Erythroblast (primary cell): Measurements from ENCODE around the gene DEPP1.

ENCODE experiments used
- DNase-seq, 2 experiments: peaks; one replicate each; lab custom pipeline; 2025; lab: John Stamatoyannopoulos, UW
- GATA1 ChIP-seq: IDR thresholded peaks from 2 replicates; pipeline ENCODE4 v1.6.1; 2011; ENCODE audit warnings: low read depth, mild to moderate bottlenecking, control low read depth, low read length, moderate library complexity
- POLR2A ChIP-seq: IDR thresholded peaks from 2 replicates; pipeline ENCODE4 v1.6.1; 2011; ENCODE audit warnings: mild to moderate bottlenecking, low read length

The DEPP1 gene

DNA sequence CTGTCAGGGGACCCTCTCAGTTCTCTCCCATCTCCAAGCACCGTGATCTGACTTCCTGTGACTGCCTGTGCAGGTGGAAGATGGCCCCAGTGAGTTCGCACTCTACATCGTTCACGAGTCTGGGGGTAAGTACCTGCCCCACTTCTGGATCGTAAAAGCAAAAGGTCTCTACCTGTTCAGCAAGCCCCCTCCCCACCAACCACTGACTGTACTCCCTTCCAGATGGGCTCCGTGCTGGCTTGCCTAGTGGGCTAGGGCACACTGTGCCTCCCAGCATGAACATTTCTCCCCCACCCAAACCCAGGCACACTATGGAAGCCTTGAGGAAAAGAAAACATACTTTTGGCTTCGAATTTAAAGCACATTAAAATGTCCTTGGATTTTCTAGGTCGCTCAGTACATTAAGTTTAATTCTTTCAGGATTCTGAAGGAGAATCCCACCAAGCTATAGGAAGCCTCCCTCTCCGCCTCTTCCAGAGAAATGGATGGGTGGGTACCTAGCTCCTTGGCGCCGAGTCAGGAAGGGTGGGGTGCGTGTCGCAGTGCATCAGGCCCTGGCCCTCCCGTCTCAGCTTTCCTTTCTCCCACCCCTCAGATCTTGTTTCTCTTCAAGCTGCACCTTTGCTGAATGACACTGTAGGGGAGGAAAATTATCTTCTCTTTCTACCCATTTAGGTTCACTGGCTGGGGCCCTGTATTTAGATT is 11.1 kb upstream of the DEPP1 start:
- DNase-seq: no peak

DNA sequence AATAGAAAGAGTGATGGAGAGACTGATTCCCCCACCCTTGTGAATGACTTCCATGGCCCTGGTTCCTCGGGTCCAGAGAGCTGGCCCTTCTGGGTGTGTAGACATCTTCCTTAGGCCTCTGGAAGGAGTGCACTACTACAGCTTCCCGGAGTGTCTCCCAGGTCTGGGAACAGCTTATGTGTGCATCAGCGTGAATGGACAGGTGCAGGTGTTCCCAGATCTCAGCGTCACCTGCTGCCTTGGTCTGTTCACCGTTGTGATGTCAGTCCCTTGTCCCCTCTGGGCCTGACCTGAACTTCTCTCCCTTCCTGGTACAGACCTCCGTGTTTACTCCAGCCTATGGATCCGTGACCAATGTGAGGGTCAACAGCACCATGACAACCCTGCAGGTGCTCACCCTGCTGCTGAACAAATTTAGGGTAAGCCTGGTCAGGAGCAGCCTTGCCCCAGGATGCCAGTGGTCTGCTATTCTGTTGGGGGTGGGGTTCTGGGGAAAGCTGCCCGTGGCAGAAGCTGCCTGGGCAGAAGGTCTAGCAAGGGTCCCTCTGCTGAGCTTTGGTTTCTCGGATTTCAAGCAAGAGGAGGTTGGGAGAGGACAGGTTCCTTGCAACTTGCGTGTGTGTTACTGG is 10.5 kb upstream of the DEPP1 start:
- TF ChIP-seq POLR2A (no peak), GATA1 (no peak)
- no peak for DNase-seq

More for the DNA sequence above, 11.1 kb upstream of the DEPP1 start:
- TF ChIP-seq GATA1 (no peak), POLR2A (no peak)

DNA sequence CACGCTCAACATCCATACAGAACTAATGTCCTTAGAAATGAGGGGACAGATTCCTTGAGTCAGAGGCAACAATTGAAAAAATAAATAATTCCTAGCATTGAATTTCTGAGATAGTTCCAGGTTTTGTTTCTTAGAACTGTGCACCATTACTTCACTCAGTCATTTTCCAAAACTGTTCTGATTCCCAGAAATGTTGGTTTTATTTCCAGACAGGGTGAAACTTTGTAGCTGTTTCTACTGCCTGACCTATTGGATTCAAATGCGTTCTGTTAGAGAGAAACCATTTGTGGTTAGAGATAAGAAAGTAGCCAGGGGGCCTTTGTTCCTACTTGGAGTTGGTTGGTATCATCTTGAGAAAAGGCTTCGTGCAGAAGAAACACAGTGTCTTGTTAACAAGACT is 8.1 kb upstream of the DEPP1 start:
- TF ChIP-seq GATA1 (no peak), POLR2A (no peak)
- peak in 1 of 2 experiments; percentile 38 for DNase-seq

DNA sequence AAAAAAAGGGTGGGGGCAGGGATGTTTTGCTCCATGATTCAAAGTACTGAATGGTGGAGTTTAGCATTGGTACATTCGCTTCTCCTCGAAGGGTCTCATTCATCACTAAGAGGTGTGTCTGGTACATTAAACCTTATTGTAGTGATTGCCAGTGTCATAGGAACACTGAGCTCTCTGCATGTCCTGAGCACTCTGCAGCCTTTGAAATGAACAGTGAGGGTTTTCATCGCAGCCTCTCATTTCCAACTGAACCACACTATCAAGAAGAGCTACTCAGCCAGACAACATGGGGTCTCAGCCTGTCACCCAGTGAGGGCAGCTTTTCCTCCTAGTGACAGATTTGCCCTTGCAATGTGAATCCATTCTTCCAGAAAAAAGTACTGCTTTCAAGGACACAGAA is 7.6 kb upstream of the DEPP1 start:
- DNase-seq: no peak
- no peak for TF ChIP-seq POLR2A
- no peak for TF ChIP-seq GATA1

DNA sequence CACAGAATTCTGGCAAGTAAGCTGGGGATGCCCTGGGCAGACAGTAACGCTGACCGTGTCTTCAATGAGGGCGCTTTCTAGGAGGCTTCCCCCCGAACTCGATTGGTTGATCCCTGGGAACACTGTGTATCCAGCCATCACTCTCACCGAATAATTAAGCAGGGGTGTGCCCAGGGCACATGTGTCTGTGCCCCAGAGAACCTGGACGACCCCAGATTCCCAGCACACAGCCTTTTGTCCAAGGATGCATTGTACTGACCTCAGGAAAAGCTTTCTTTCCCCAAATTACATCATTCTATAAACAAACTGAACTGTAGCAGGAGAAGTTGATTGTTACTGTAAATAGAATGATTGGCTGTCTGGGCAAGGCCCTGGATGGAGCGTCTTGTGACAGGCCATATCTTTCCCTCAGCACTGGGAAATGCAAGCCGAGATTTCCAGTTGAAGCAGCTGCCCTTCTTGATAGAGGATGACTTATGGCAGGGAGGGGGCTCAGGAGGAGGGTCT is 6.6 kb upstream of the DEPP1 start:
- TF ChIP-seq GATA1 (no peak), POLR2A (no peak)
- no peak for DNase-seq

DNA sequence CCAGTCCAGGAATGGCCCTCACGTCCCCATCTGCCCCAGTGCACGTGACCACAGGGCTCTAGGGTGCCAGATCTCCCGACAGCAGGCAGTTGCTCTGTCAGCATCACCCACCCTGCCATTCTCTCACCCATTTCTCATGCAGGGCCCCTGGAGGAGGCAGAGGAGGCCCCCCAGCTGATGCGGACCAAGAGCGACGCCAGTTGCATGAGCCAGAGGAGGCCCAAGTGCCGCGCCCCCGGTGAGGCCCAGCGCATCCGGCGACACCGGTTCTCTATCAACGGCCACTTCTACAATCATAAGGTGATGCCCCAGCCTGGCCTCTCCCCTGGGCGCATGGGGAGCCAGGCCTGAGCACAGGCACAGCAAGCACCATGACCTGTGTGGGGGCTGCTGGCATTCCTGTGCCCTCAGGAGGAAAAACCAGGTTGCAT is 6.1 kb upstream of the DEPP1 start:
- TF ChIP-seq POLR2A (no peak), GATA1 (no peak)
- DNase-seq: no peak

DNA sequence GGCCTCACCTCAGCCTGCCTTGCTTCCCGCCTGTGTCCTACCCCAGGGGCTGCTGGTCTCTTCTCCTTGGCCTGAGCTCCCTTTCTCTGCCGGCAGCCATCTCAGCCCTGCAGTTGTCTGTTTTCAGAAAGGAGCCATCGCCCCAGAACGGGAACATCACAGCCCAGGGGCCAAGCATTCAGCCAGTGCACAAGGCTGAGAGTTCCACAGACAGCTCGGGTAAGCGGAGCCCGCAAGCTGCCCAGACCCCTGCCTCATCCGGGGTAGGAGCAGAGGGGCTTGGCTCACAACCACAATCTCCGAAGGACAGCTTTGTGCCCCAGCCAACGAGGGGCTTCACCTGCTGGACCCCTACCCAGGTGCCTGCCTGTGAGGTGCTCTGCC is 5.3 kb upstream of the DEPP1 start:
- DNase-seq: no peak
- no peak for TF ChIP-seq GATA1
- TF ChIP-seq POLR2A: no peak

DNA sequence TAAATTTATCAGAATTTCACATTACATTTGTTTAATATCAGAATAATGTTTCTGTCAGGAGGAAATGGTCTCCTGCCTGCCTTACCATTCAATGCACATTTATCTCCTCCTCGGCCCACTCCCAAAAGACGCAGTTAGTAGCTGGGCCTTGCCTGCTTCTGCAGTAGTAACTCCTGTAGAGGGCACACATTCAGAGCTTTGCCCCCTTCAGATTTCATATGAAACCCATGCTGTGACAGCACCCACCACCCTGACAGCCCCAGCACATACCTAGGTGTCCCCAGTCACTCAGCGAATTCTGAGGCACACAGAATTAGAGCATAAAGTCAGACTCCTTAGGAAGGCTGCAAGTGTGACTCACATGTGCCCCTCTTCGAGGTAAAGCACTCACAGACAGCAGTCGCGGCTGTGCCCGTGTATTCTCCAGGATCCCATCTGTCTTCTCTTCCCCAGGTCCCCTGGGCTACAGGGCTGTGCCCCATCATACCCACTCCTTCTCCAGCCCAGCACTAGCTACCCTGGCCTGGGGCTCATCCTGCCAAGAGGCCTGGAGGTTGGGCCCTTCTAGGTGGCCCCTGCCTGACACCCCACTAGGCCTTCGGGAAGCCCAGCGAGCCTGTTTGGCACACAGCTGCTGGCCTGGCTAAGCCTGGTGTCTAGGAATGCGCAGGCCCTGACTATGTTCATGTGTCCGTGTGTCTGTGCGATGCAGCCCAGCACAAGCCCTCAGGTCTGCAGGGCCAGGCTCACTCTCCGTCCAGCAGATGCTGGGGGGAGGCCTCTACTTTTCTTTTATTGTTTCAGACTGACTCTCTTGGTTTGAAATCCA is 4.7 kb upstream of the DEPP1 start:
- no peak for TF ChIP-seq POLR2A
- no peak for TF ChIP-seq GATA1
- DNase-seq: no peak

DNA sequence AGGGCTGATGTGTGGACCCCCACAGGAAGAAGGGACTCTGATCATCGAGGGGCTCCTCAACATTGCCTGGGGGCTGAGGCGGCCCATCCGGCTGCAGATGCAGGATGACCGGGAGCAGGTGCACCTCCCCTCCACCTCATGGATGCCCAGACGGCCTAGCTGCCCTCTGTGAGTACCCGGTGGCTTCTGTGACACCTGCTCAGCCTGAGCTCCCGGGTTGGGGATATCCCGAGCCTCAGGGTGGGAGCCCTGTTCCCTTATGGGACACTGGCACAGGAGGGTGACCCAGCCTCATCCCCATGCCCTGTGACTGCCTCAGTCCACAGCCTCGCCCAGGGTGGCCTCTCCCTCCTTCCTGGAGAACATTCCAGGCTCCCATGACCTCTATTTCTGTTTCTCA is 3.9 kb upstream of the DEPP1 start:
- TF ChIP-seq POLR2A: no peak
- TF ChIP-seq GATA1: no peak
- DNase-seq: no peak

DNA sequence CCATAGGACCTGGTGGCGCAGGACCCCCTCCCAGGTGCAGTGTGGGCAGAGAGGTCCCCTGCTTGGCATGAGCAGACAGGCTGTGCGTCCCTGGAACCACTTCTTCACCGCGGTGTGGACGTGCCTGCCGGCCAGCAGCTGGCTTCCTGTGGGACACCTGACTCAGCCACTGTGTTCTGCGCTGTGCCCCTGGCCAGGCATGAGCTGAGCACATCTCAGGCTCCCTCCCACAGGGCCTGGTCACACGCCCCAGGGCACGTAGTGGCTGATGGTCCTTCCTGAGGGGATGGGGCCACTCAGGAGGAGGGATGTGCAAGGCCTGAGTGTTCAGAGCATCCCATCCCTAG is 3.5 kb upstream of the DEPP1 start:
- no peak for DNase-seq
- TF ChIP-seq GATA1 (no peak), POLR2A (no peak)

DNA sequence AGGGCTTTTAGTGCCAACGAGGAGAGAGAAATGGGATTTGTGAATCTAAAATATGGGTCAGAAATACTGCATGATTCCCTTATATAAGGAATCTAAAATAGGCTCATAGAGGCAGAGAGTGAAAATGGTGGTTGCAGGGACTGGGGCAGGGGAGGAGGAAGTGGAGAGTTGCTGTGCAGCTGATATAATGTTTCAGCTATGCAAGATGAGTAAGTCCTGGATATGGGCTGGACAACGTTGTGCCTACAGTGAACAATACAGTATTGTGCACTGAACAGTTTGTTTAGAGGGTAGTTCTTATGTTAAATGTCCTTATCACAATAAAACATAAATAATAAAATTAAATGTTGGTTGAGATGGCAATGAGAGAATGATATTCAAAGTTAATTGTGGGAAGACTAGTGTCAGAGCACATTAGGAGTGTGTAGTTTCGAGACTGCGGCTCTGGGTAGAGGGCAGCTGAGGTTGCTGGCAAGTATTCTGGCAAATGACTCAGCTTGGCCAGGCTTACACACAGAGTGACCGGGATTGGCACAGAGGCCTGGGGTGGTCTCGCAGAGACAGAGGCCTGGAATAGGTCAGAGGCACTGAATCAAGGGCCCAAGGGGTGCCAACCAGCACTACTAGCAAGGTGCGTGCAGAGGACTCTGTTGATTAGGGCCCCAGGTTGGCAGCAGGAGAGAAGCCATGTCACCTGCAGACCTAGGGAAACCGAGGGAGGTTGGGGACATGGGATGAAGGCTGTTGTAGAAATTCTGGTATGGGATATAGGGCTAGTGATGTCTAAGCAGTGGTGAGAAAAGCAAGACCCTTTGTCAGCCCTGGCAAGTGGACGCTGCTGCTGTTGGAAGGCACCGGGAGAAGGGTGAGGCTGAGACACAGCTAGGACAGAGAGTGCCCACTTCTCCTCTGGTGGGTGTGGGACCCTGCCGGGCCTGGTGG is 2.8 kb upstream of the DEPP1 start:
- DNase-seq: no peak
- TF ChIP-seq POLR2A (no peak), GATA1 (no peak)

DNA sequence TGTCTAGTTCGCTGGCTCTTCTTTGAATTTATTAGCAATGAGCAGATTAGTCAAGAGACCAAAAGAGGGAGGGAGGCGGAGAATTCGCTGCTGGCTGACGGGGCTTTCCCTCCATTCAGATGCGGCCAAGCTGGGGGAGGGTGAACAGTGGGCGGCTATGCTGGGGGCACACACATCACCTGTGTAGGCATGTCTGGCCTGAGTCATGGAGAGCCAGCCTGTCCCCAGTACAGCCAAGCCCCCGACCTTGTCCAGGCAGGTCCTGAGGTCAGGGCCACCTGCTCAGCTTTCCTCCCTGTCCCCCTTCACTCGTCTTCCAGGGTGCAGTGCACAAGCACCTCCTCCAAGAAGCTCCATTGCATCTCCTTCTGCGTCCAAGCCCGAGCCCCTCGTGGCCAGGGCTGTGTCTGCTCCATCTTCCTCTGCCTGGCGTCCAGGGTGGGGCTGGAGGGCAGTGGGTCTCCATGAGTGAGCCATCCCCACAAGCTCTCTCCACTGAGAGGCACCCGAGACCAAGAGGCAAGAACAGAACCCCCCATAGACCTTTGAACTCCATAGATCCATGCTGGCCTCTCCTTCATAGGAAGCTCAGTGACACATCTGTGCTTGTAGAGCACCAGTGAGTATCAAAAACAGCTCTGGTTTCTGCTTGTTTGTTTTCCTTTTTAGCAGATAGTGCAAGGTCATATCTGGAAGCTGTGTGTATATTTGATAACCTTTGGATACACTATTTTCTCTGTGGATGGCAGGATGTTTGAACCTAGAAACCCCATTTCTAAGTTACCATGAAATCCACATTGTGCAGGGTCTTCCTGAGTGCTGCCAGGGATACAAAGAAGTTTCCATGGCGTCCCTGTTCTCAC is 1.9 kb upstream of the DEPP1 start:
- no peak for DNase-seq
- no peak for TF ChIP-seq GATA1
- TF ChIP-seq POLR2A: no peak
